Kidney (tissue), 14 donors: ENCODE measurements around the gene ZFP57. TPM values are rescaled to one million over a fixed set of nuclear protein-coding genes. Genes with fewer than 3 reads are reported as not detected.

Experiments used
- DNase-seq, 5 donors: peaks; one replicate each; pipeline ENCODE4 v3.0.0-alpha.2; 2013 to 2020
- FAIRE-seq: peaks from 2 replicates; lab custom pipeline; 2012; peaks lifted over from hg19 to GRCh38; lab: Jason Lieb, UNC
- H3K27ac ChIP-seq, 2 donors: one replicate each; pipeline ENCODE4 v1.7.0; 2013; ENCODE audit warnings: low read depth in 2 of 2, low read length in 2 of 2, inconsistent platforms in 1 of 2
- H3K27me3 ChIP-seq: one replicate; pipeline ENCODE4 v1.7.1; 2013; ENCODE audit warnings: low read length, inconsistent platforms; ENCODE audit not compliant: control insufficient read depth, insufficient read depth
- H3K36me3 ChIP-seq, 3 donors: one replicate each; pipeline versions ENCODE4 v1.7.0 to v1.7.1; 2013; ENCODE audit warnings: low read length in 3 of 3, control low read depth in 1 of 3, inconsistent platforms in 1 of 3; ENCODE audit not compliant: insufficient read depth in 3 of 3, control insufficient read depth in 2 of 3
- H3K4me1 ChIP-seq, 3 donors: one replicate each; pipeline versions ENCODE4 v1.7.0 to v1.7.1; 2013; ENCODE audit warnings: low read length in 3 of 3, inconsistent platforms in 1 of 3, low read depth in 1 of 3; ENCODE audit not compliant: control insufficient read depth in 2 of 3, insufficient read depth in 2 of 3
- H3K4me3 ChIP-seq, 3 donors: one replicate each; pipeline versions ENCODE4 v1.7.0 to v1.8.1; 2013; ENCODE audit warnings: low read length in 3 of 3, control low read depth in 1 of 3, inconsistent platforms in 1 of 3
- H3K9ac ChIP-seq, 3 donors: one replicate each; pipeline versions ENCODE4 v1.7.0 to v1.7.1; 2013; ENCODE audit warnings: low read length in 3 of 3, control low read depth in 1 of 3, inconsistent platforms in 1 of 3
- H3K9me3 ChIP-seq, 3 donors: one replicate each; pipeline versions ENCODE4 v1.7.0 to v1.7.1; 2013; ENCODE audit warnings: low read length in 3 of 3, control low read depth in 1 of 3, inconsistent platforms in 1 of 3; ENCODE audit not compliant: control insufficient read depth in 2 of 3, insufficient read depth in 1 of 3
- intact Hi-C: fragments of 100-400 bp; cut with DNase I; formaldehyde crosslinking; loops from one replicate; pipeline ENCODE4 v1.11.1; 2022
- polyA plus RNA-seq: library from polyadenylated mRNA; stranded (reverse); fragments of 350-450 nt; fragmentation: Illumina TruSeq; extraction: RNeasy Lipid Tissue Mini Kit (QIAGEN cat#74804); gene quantifications from one replicate; pipeline ENCODE4 v1.2.3, GENCODE V29; 2014; ENCODE audit warnings: low read depth, low replicate concordance; ENCODE audit not compliant: insufficient read depth
- total RNA-seq: library from RNA; stranded (reverse); fragmentation: NEBNext Ultra II Directional; extraction: Animal tissue kit (Norgen Biotek cat#: 25700); gene quantifications from one replicate; pipeline ENCODE4 v1.2.1, GENCODE V29; 2021
- TF ChIP-seq, protein P1 (sequence below): IDR thresholded peaks from 3 replicates; pipeline ENCODE4 v1.5.1; 2012; ENCODE audit warnings: mild to moderate bottlenecking, moderate library complexity, borderline replicate concordance; ENCODE audit not compliant: insufficient read depth; ENCODE audit errors: extremely low read depth
- donor health status: control.
- donor health status: control.
- donor health status: control.
- donor health status: control.
- donor health status: control.
- donor health status: DM: yes; HTN: yes; CAD: no.
- donor health status: Normal renal cell carcinoma (clear cell type).

Gene ZFP57
- total and polyA plus RNA-seq, 2 donors from 2014 or later, result 1.1 TPM; not detected in 1

DNA sequence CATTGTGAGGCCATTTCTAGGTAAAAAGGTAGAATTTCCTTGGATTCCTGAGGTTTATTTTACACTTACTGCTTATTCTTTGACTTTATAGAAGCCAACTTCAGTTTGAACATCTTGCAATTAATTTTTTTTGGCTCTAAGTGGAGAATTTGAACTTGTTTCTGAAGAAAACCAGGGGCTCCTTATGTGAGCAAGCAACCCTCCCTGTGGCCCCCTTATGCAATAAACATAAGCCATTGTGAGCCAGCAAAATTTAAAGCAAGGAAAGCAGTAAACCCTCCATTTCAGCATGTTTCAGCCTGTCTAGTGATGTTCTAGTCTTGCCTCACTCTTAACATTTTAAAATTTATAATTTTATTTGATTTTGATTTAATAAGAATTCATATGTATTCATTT, 47.9 kb upstream of the ZFP57 start:
- FAIRE-seq (no peak), DNase-seq (no peak)
- H3K9ac ChIP-seq, result no peak overlapping the region
- H3K27ac ChIP-seq, result no peak overlapping the region
- TF ChIP-seq, protein P1, sequence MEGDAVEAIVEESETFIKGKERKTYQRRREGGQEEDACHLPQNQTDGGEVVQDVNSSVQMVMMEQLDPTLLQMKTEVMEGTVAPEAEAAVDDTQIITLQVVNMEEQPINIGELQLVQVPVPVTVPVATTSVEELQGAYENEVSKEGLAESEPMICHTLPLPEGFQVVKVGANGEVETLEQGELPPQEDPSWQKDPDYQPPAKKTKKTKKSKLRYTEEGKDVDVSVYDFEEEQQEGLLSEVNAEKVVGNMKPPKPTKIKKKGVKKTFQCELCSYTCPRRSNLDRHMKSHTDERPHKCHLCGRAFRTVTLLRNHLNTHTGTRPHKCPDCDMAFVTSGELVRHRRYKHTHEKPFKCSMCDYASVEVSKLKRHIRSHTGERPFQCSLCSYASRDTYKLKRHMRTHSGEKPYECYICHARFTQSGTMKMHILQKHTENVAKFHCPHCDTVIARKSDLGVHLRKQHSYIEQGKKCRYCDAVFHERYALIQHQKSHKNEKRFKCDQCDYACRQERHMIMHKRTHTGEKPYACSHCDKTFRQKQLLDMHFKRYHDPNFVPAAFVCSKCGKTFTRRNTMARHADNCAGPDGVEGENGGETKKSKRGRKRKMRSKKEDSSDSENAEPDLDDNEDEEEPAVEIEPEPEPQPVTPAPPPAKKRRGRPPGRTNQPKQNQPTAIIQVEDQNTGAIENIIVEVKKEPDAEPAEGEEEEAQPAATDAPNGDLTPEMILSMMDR, result no peak
- H3K9me3 ChIP-seq, result no peaks in the 10 kb centered on the region
- H3K36me3 ChIP-seq, result peaks cover 0 to 2% (median 0%) of the 10 kb centered on the region in 3 donors
- H3K27me3 ChIP-seq, result peaks cover 4% of the 10 kb centered on the region
- H3K4me1 ChIP-seq, result peaks cover 0 to 12% (median 0%) of the 10 kb centered on the region in 3 donors
- intact Hi-C loops, result no loop called here
- H3K4me3 ChIP-seq, result no peak overlapping the region

DNA sequence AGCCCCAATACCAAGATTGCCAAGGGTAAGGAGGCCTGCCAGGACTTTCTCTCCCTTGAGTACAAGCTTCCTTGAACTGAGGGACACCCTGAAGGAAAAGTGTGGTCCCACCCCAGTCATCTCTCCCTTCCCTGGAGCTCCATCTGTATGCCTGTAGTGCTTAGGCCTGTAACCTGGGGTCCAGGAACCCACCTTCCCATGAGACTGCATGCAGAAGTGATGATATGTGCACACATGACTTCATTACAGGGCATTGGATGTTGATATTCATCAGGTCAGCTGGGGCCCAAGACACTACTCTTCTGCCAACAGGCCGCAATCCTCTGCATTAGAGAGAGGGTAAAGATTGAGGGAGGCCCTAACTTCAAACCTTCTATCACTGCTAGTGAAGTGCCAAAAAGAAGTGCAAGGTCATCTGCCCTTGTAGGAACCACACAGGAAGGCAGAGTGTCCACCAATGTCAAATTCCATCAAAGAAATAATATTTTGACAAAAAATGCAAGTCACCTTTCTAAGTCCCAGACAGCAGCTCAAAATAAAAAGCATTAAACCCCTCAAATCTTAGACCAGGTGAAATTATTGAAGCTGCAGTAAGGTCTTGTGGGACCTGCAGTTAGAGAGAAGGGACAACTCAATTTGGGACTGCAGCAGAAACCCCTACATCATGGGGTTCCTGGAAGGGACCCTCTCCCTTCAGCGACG, 47.4 kb upstream of the ZFP57 start:
- H3K27me3 ChIP-seq, result peaks cover 4% of the 10 kb centered on the region
- intact Hi-C loops, result no loop called here
- DNase-seq (no peak), FAIRE-seq (no peak)
- H3K9ac ChIP-seq, result no peak overlapping the region
- H3K9me3 ChIP-seq, result no peaks in the 10 kb centered on the region
- peaks cover 0 to 12% (median 0%) of the 10 kb centered on the region in 3 donors for H3K4me1 ChIP-seq
- no peak overlapping the region for H3K4me3 ChIP-seq
- H3K27ac ChIP-seq, result no peak overlapping the region
- peaks cover 0 to 2% (median 0%) of the 10 kb centered on the region in 3 donors for H3K36me3 ChIP-seq
- TF ChIP-seq, protein P1, result no peak

DNA sequence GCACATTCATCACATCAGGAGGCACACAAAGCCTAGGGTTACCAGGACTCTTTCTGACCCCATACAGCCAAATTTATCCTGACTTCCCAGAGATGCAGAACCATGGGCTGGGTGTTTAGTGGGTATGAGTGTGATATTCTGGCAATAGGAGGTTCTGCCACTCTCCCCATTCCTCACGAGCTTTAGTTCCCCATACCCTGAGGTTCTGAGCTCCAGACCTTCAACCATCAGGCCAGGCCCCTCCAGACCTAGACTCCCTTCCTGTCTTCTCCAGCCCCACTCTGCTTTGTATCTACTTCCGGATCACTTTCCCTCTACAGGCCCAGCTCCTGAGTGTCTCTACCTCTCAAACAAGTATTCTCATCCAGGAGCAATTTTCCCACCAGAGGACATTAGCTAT, 46.7 kb upstream of the ZFP57 start:
- FAIRE-seq, result no peak
- Histone ChIP-seq H3K36me3 (peaks cover 0 to 2% (median 0%) of the 10 kb centered on the region in 3 donors), H3K9me3 (no peaks in the 10 kb centered on the region), H3K27ac (no peak overlapping the region), H3K27me3 (peaks cover 4% of the 10 kb centered on the region), H3K4me3 (no peak overlapping the region), H3K9ac (no peak overlapping the region), H3K4me1 (peaks cover 0 to 12% (median 0%) of the 10 kb centered on the region in 3 donors)
- intact Hi-C loops, result no loop called here
- no peak for DNase-seq
- TF ChIP-seq, protein P1, result no peak
